ENCODE measurements around the gene ANKRD60.
A peak's percentile ranks its signal among the peaks of the same experiment; 100 is the strongest.

Gene ANKRD60

GRCh38 chr20:58218665-58219341 is 9.7 kb downstream of the ANKRD60 start:
- no peak for DNase-seq

GRCh38 chr20:58216334-58216733 is 12.1 kb downstream of the ANKRD60 start:
- no peak for DNase-seq

- no peak for DNase-seq
Measured at GRCh38 chr20:58215116-58215515, 13.3 kb downstream of the ANKRD60 start.

- DNase-seq, result no peak
Measured at GRCh38 chr20:58214310-58214709, 14.1 kb downstream of the ANKRD60 start.

- DNase-seq, result no peak
Measured at GRCh38 chr20:58213716-58214115, 14.7 kb downstream of the ANKRD60 start.

GRCh38 chr20:58213121-58213520 is 15.3 kb downstream of the ANKRD60 start:
- no peak for DNase-seq

GRCh38 chr20:58212636-58213035 is 15.8 kb downstream of the ANKRD60 start:
- no peak for DNase-seq

- DNase-seq, result no peak
Measured at GRCh38 chr20:58210398-58210747, 18.1 kb downstream of the ANKRD60 start.

- DNase-seq, result peak; percentile 41 to 56
Measured at GRCh38 chr20:58209652-58210397, 18.6 kb downstream of the ANKRD60 start.

- no peak for DNase-seq
Measured at GRCh38 chr20:58208944-58209343, 19.5 kb downstream of the ANKRD60 start.

- DNase-seq, result no peak
Measured at GRCh38 chr20:58205850-58206249, 22.6 kb downstream of the ANKRD60 start.

- DNase-seq, result no peak
Measured at GRCh38 chr20:58202044-58202443, 26.4 kb downstream of the ANKRD60 start.

GRCh38 chr20:58201616-58202015 is 26.8 kb downstream of the ANKRD60 start:
- no peak for DNase-seq

- no peak for DNase-seq
Measured at GRCh38 chr20:58199469-58199868, 29.0 kb downstream of the ANKRD60 start.

GRCh38 chr20:58198901-58199355 is 29.5 kb downstream of the ANKRD60 start:
- DNase-seq, result no peak

GRCh38 chr20:58198384-58198783 is 30.1 kb downstream of the ANKRD60 start:
- no peak for DNase-seq

- no peak for DNase-seq
Measured at GRCh38 chr20:58197185-58197469, 31.3 kb downstream of the ANKRD60 start.

GRCh38 chr20:58196402-58197184 is 31.9 kb downstream of the ANKRD60 start:
- DNase-seq, result no peak

GRCh38 chr20:58195047-58195446 is 33.4 kb downstream of the ANKRD60 start:
- DNase-seq, result no peak

- DNase-seq, result no peak
Measured at GRCh38 chr20:58194175-58194791, 34.2 kb downstream of the ANKRD60 start.

GRCh38 chr20:58192567-58192966 is 35.9 kb downstream of the ANKRD60 start:
- DNase-seq, result no peak

GRCh38 chr20:58192065-58192464 is 36.4 kb downstream of the ANKRD60 start:
- DNase-seq, result no peak

- DNase-seq, result no peak
Measured at GRCh38 chr20:58188527-58188926, 39.9 kb downstream of the ANKRD60 start.

GRCh38 chr20:58184984-58185383 is 43.5 kb downstream of the ANKRD60 start:
- DNase-seq, result no peak

All from Kasumi-1 (cell line).